ENCODE results near the gene BPI. TPM values are rescaled to one million over a fixed set of nuclear protein-coding genes. Genes with fewer than 3 reads are reported as not detected.
"Not testable (repeated sequence)": the region's sequence is repeated elsewhere in the genome, so short reads cannot be mapped to it uniquely, and the experiment has no call there.

BPI gene
- total RNA-seq, 1 donor from 2014 or later: not detected

DNA sequence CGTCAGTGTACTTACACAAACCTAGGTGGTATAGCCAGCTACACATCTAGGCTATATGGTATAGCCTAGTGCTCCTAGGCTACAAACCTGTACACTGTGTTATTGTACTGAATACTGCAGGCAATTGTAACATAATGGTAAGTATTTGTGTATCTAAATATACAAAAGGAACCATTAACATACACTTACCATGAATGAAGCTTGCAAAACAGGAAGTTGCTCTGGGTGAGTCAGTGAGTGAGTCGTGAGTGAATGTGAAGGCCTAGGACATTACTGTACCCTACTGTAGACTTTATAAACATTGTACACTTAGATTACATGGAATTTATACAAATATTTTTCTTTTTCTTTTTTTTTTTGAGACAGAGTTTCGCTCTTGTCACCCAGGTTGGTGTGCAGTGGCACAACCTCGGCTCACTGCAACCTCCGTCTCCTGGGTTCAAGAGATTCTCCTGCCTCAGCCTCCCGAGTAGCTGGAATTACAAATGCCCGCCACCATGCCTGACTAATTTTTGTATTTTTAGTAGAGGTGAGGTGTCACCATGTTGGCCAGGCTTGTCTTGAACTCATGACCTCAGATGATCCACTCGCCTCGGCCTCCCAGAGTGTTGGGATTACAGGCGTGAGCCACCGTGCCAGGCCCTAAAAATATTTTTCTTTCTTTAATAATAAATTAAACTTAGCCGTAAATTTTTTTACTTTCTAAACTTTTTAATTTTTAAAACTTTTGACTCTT is 28.0 kb upstream of the BPI start:
- intact Hi-C loops (cut with micrococcal nuclease): no loop called here
- ATAC-seq: no peak
- no peak for DNase-seq

DNA sequence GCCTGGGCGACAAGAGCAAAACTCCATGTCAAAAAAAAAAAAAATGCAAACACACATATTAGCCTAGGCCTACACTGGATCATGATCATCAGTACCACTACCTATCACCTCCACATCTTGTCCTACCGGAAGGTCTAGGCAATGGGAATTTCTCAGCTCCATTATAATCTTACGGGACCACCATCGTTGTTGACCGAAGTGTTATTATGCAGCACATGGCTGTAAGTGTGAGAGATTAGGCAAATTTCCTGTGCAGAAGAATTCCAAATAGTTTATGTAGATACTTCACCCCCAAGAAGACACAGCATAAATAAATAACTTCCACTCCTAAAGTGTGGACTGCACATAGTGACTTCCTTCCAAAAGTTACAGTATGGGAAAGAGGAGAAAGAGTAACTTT is 26.7 kb upstream of the BPI start:
- DNase-seq (no peak), ATAC-seq (no peak)
- intact Hi-C loops (cut with micrococcal nuclease): no loop called here

DNA sequence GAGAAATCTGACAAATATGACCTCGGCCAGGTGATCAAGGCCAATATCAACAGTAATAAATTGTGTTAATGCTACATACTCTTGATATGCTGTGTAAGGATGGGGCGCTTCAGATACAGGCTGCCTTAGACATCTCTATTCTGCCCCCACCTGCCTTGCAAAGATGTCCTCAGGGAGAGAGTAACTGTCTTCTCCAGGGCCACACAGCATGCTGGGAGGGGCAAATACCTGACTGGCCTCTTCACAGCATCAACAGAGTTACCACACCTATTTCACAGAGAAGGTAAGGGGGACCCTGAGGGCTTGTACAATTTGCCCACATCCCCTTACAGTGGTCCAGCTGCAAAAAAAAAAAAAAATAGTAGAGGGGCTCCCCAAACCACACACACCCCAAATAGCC is 26.3 kb upstream of the BPI start:
- ATAC-seq (no peak), DNase-seq (no peak)
- intact Hi-C loops (cut with micrococcal nuclease): no loop called here

DNA sequence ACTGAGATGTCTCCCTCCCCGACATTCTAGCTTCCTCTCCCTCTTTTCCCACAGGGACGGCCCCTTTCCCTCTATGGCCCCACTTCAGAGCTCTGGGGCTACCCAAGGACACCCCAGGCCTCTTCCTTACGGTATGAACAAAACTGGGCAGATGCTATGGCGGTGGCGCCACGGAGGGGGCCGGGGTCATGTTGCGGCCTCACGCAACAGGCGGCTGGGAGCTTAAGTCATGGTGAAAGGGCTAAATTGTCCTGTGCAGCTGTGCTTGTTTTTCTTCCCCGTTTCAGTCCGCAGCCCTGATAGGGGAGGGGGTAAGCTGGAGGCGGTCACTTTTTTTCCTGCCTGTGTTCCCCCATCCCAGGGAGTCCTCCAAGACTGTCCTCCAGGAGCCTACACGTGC is 25.8 kb upstream of the BPI start:
- DNase-seq (no peak), ATAC-seq (no peak)
- intact Hi-C loops (cut with micrococcal nuclease): no loop called here

DNA sequence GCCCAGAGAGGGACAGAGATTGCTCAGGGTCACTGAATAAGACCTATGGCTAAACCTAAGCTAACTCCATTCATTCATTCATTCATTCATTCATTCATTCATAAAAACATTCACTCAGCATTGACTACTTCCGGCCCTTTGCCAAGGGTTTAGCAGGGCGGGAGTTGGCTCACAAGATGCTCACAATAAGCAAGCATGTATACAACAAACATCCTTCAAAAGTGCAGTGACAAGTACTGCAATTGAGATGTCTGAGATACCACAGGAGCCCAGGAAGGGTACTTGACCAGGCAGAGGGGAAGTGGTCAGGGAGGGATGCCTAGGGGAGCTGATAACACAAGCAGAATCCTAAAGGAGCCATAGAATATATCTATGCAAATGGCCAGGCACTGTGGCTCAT is 25.2 kb upstream of the BPI start:
- intact Hi-C loops (cut with micrococcal nuclease): no loop called here
- ATAC-seq: no peak

DNA sequence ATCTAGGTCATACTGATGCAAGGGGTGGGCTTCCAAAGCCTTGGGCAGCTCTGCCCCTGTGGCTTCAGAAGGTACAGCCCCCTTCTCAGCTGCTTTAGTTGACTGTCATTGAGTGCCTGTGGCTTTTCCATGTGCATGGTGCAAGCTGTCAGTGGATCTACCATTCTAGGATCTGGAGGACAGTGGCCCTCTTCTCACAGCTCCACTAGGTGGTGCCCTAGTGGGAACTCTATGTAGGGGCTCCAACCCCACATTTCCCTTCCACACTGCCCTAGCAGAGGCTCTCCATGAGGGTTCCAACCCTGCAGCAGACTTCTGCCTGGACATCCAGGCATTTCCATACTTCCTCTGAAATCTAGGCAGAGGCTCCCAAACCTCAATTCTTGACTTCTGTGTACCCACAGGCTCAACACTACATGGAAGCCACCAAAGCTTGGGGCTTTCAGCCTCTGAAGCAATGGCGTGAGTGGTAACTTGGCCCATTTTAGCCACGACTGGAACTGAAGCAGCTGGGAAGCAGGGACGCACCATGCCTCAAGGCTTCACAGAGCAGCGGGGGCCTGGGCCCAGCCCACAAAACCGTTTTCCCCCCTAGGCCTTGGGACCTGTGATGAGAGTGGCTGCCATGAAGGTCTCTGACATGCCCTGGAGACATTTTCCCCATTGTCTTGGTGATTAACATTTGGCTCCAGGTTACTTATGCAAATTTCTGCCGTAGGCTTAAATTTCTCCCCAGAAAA is 22.6 kb upstream of the BPI start:
- ATAC-seq; intact Hi-C loops (cut with micrococcal nuclease); DNase-seq: not testable (repeated sequence)

More for the DNA sequence above, 25.2 kb upstream of the BPI start:
- DNase-seq: no peak

GRCh38 chr20:38283236-38283635 is 20.7 kb upstream of the BPI start:
- ATAC-seq: no peak
- no peak for DNase-seq
- intact Hi-C loops (cut with micrococcal nuclease): no loop called here

DNA sequence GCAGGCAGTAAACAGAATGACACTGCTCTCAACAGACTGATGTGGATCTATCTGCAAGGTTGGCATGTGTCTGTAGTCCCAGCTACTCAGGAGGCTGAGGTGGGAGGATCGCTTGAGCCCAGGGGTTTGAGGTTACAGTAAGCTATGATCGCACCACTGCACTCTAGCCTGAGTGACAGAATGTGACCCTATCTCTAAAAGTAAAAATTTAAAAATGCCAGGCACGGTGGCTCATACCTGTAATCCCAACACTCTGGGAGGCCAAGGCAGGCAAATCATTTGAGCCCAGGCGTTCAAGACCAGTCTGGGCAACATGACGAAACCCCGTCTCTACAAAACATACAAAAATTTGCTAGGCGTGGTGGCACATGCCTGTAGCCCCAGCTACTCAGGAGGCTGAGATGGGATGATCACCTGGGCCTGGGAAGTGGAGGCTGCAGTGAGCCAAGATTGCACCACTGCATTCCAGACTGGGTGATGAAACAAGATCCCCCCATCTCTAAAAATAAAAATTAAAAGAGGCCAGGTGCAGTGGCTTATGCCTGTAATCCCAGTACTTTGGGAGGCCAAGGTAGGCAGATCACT is 19.8 kb upstream of the BPI start:
- ATAC-seq; intact Hi-C loops (cut with micrococcal nuclease): not testable (repeated sequence)

DNA sequence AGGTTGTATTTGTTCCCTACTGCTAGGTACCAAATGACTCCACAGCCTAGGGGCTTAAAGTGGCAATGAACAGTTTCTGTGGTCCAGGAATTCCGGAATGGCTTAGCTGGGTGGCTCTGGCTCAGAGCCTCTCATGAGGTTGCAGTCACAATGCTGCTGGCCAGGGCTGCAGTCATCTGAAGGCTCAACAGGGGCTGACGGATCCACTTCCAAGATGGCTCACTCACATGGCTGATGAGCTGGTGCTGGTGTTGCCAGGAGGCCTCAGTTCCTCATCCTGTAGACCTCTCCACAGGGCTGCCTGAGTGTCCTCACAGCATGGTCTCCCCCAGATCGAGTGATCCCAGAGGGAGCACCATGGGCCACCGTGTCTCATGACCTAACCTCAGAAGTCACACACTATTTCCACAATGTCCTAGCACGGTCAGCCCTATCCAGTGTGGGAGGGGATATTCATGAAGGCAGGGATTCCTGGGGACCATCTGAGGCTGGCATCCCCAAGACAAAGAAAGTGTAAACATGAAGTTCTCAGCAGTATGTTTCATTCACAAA is 19.0 kb upstream of the BPI start:
- intact Hi-C loops (cut with micrococcal nuclease): no loop called here
- no peak for DNase-seq
- no peak for ATAC-seq

More for the DNA sequence above, 19.8 kb upstream of the BPI start:
- not testable (repeated sequence) for DNase-seq

- DNase-seq: peak; percentile 66
- intact Hi-C loops (cut with micrococcal nuclease): no loop called here
- ATAC-seq: peak; percentile 86
Observed at GRCh38 chr20:38286586-38287531, 17.1 kb upstream of the BPI start.

- intact Hi-C loops (cut with micrococcal nuclease): no loop called here
Observed at GRCh38 chr20:38290829-38291814, 12.8 kb upstream of the BPI start.

GRCh38 chr20:38291966-38292365 is 12.0 kb upstream of the BPI start:
- intact Hi-C loops (cut with micrococcal nuclease): no loop called here
- ATAC-seq (no peak), DNase-seq (no peak)

More at GRCh38 chr20:38290829-38291814, 12.8 kb upstream of the BPI start:
- DNase-seq (peak; percentile 72), ATAC-seq (peak; percentile 76)

DNA sequence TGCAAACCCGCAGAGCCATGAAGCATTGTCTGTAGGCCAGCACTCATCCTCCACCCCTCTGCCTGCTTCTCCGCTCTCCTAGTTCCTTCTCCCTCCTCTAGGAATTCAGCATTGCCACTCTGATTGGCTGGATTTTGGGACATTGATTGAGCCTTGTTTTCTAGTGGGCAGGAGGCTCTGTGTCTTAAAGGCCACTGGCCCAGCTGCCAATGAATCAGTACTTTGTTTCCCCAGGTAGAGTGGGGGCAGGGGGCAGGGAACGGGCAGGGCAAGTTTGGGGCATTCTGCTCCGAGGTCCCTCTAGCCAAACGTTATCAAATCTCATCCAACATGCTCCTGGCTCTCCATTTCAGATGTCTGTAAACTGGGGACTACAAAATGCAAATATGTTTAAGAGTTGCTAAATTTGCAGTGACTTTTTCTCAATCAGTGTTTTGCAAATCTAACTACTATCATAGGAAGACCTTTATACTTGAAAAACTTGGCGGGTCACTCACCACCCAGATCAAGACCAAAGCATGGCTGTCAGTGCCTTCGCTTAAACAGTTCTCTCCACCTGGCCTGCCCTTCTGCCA is 10.4 kb upstream of the BPI start:
- intact Hi-C loops (cut with micrococcal nuclease): no loop called here
- no peak for ATAC-seq
- DNase-seq: no peak

DNA sequence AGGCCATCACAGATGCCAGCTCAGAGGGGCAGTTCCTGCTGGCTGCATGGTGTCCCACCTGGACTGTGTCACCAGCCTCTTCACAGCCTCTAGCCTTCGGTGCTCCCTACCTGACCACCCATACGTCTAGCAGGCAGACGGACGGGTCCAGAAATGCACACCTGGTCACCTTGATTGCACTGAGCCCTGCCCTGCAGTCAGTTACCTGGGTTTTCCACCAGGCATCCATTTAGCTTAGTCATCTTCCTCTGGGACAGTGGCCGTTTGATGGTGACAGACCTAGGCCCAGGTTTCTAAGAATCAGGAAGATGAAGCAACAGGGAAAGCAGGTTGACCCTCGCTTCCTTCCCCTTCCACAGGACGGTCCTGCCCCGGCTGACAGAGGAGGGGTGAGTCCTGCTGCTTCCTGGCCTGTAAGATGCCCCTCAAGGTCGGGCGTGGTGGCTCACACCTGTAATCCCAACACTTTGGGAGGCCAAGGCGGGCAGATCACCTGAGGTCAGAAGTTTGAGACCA is 9.8 kb upstream of the BPI start:
- DNase-seq (no peak), ATAC-seq (no peak)
- intact Hi-C loops (cut with micrococcal nuclease): no loop called here

DNA sequence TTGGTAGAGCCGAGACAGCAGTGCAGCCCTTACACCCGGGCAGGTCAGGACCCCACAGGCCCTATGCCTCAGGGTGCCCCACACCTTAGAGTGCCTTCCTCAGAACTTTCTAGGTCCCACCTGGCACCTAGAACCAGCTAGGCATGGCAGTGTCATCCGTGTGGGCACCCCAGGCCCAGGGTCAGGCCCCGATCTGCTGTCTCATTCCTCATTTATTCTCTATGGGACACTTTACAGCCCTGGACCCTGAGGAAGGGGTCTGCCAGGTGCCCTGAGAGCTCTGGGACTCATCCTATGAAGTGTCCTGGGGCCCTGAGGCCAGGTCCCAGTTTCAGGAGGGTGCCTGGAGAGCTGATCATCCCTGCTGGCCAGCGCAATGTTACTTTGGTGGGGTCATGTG is 8.1 kb upstream of the BPI start:
- intact Hi-C loops (cut with micrococcal nuclease): no loop called here
- ATAC-seq (no peak), DNase-seq (no peak)

DNA sequence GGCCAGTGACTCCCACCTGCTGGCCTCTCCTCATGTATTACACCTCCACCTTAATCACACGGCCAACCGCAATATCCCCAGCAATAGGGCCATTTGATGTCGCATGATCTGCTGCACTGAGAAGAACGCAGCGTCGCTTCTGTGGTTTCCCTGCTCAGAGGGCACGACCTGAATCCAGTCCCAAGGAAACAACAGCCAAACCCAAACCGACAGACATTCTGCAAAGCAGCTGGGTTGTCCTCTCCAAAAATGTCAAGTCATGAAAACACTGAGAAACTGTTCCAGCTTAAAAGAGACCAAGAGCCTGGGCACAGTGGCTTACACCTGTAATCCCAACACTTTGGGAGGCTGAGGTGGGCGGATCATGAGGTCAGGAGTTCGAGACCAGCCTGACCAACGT is 7.5 kb upstream of the BPI start:
- DNase-seq (no peak), ATAC-seq (no peak)
- intact Hi-C loops (cut with micrococcal nuclease): no loop called here

DNA sequence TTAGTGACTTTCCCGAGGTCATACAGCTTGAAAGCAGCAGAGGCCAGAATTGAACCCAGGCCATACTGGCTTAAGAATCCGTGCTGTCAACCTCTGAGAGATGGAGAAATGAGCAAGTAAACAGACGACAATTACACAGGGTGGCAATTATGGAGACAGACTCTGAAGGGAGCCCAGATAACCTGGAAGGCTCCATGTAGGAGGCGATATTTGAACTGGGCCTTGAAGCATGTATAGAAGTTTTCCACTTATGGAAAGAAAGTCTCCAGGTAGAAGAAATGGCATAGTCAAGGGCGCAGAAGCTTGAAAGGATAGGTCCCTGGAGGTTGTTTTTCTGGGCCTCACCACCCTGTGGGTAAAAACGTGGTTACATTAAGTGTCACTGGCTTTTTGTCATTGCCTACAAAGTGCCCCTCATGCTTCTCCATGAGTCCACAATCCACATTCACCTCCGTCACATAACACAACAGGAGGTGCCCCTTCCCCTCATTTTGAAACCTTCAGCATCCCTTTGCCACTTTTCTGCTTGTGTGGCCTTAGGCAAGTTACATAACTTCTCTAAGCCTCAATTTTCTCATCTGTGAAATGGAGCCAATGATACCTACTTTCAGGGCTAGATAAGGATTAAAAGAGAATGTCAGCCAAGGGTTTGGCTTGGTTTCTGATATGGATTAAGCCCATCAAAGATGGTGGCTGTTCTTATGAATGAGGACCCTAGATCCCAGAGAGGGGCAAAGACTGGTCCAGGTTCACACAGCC is 5.9 kb upstream of the BPI start:
- no peak for DNase-seq
- ATAC-seq: no peak
- intact Hi-C loops (cut with micrococcal nuclease): no loop called here

Measured in left ventricle myocardium superior (tissue), 1 donor.